Neuronal stem cell (in vitro differentiated cells): ENCODE measurements around the gene PTPRG.

Experiments
- DNase-seq: peaks from one replicate; pipeline ENCODE4 v3.0.0-alpha.2; 2013; ENCODE audit warnings: low spot score
- H2AFZ ChIP-seq: one replicate; pipeline ENCODE4 v1.6.1; 2013; ENCODE audit warnings: mild to moderate bottlenecking, low read length, inconsistent platforms
- H2AK5ac ChIP-seq: 2 replicates; pipeline ENCODE4 v1.6.1; 2013; ENCODE audit warnings: low read depth, mild to moderate bottlenecking, inconsistent platforms, low read length, moderate library complexity, mixed read lengths
- H2BK120ac ChIP-seq: 2 replicates; pipeline ENCODE4 v1.6.1; 2013; ENCODE audit warnings: low read depth, mild to moderate bottlenecking, inconsistent platforms, low read length, moderate library complexity, mixed read lengths
- H2BK12ac ChIP-seq: one replicate; pipeline ENCODE4 v1.6.1; 2013; ENCODE audit warnings: low read length, inconsistent platforms
- H2BK15ac ChIP-seq: 2 replicates; pipeline ENCODE4 v1.6.1; 2013; ENCODE audit warnings: mild to moderate bottlenecking, low read length, inconsistent platforms, mixed read lengths
- H2BK5ac ChIP-seq: one replicate; pipeline ENCODE4 v1.6.1; 2013; ENCODE audit warnings: inconsistent platforms, mild to moderate bottlenecking, low read length, moderate library complexity
- H3K14ac ChIP-seq: one replicate; pipeline ENCODE4 v1.6.1; 2013; ENCODE audit warnings: low read length, inconsistent platforms
- H3K18ac ChIP-seq: 2 replicates; pipeline ENCODE4 v1.6.1; 2013; ENCODE audit warnings: low read length, inconsistent platforms
- H3K23ac ChIP-seq: 2 replicates; pipeline ENCODE4 v1.6.1; 2013; ENCODE audit warnings: low read depth, mild to moderate bottlenecking, mixed read lengths, low read length, inconsistent platforms; ENCODE audit not compliant: poor library complexity
- H3K27ac ChIP-seq: replicated peaks from 3 replicates; pipeline ENCODE4 v1.5.1; 2013; ENCODE audit warnings: low read length, inconsistent platforms
- H3K27me3 ChIP-seq, 3 experiments: 2 replicates each; pipeline ENCODE4 v1.6.1; 2013; ENCODE audit warnings: low read length in 3 of 3, mild to moderate bottlenecking in 2 of 3, inconsistent platforms in 1 of 3, low read depth in 1 of 3, mixed read lengths in 1 of 3, moderate library complexity in 1 of 3; ENCODE audit not compliant: control insufficient read depth in 3 of 3, insufficient read depth in 3 of 3
- H3K36me3 ChIP-seq, 2 donors: replicated peaks in 1 of 2; 2 replicates each; pipeline ENCODE4 v1.6.1; 2013; ENCODE audit warnings: low read length in 2 of 2; ENCODE audit not compliant: control insufficient read depth in 2 of 2, insufficient read depth in 2 of 2
- H3K4ac ChIP-seq: 2 replicates; pipeline ENCODE4 v1.6.1; 2013; ENCODE audit warnings: inconsistent platforms, mild to moderate bottlenecking, low read length, moderate library complexity
- H3K4me1 ChIP-seq, 2 donors: 1 replicate in 1 of 2; 2 replicates in 1 of 2; pipeline ENCODE4 v1.6.1; 2013; ENCODE audit warnings: low read length in 2 of 2, low read depth in 1 of 2; ENCODE audit not compliant: control insufficient read depth in 2 of 2, insufficient read depth in 1 of 2
- H3K4me2 ChIP-seq: one replicate; pipeline ENCODE4 v1.6.1; 2013; ENCODE audit warnings: mild to moderate bottlenecking, low read length, inconsistent platforms; ENCODE audit not compliant: insufficient read depth, poor library complexity, severe bottlenecking
- H3K4me3 ChIP-seq, 2 donors: 2 replicates each; pipeline ENCODE4 v1.5.1; 2013; ENCODE audit warnings: low read length in 2 of 2, mild to moderate bottlenecking in 2 of 2, inconsistent platforms in 1 of 2, moderate library complexity in 1 of 2
- H3K79me1 ChIP-seq: one replicate; pipeline ENCODE4 v1.6.1; 2013; ENCODE audit warnings: low read depth, mild to moderate bottlenecking, inconsistent platforms, low read length, moderate library complexity
- H3K9ac ChIP-seq: one replicate; pipeline ENCODE4 v1.6.1; 2013; ENCODE audit warnings: mild to moderate bottlenecking, low read depth, low read length, inconsistent platforms; ENCODE audit not compliant: poor library complexity
- H3K9me3 ChIP-seq, 2 donors: replicated peaks in 1 of 2; 2 replicates each; pipeline versions ENCODE3 to v1.6.1; 2013; ENCODE audit warnings: low read length in 2 of 2, mild to moderate bottlenecking in 2 of 2, inconsistent platforms in 1 of 2, low read depth in 1 of 2, mixed read lengths in 1 of 2, moderate library complexity in 1 of 2; ENCODE audit not compliant: control insufficient read depth in 2 of 2, insufficient read depth in 1 of 2
- H4K8ac ChIP-seq: one replicate; pipeline ENCODE4 v1.6.1; 2013; ENCODE audit warnings: low read depth, mild to moderate bottlenecking, inconsistent platforms, low read length, moderate library complexity
- H4K91ac ChIP-seq: one replicate; pipeline ENCODE4 v1.6.1; 2013; ENCODE audit warnings: low read length, low read depth, mild to moderate bottlenecking, inconsistent platforms; ENCODE audit not compliant: poor library complexity
- WGBS, 2 donors: extraction: QIAGEN DNeasy Blood & Tissue Kit; methylation state at CpG; one replicate each; pipeline ENCODE4 v1.1.7; 2013; ENCODE audit warnings: missing lambda C conversion rate in 2 of 2, mixed read lengths in 1 of 2; ENCODE audit not compliant: insufficient read length in 2 of 2, insufficient replicate concordance in 1 of 2; ENCODE audit errors: extremely low coverage in 2 of 2; 5-methylcytosine and 5-hydroxymethylcytosine counted together

The PTPRG gene

DNA sequence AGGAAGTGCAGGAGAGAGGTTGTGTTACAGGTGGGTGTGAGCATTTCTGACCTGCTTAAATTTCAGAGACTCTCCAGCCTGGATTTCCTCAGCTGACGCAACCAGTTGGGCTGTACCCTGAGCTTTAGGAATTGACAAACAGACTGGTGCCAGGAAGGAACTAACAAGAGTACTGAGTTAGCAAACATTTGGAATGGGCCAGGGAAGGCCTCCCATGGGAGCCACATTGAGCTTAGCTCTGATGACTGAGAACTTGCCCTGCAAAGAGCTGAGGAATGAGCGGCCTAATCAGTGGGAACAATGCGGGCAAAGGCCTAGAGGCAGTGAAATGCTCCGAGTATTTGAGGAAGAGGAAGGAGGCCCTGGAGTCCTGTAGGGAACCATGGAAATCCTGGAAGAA lies 557.8 kb downstream of the PTPRG start:
- no peak overlapping the region for H2BK5ac ChIP-seq
- no peak for DNase-seq
- H3K4ac ChIP-seq: no peak overlapping the region
- no peak overlapping the region for H3K18ac ChIP-seq
- H3K27me3 ChIP-seq: no peaks in the 10 kb centered on the region
- no peak overlapping the region for H2BK15ac ChIP-seq
- peaks cover 4 to 5% of the 10 kb centered on the region in 2 donors for H3K9me3 ChIP-seq
- H3K4me2 ChIP-seq: no peak overlapping the region
- H3K4me1 ChIP-seq: no peaks in the 10 kb centered on the region
- WGBS, 2 donors: no CpG with 5 or more reads among the region's 4 CpGs
- H2BK12ac ChIP-seq: no peak overlapping the region
- H3K27ac ChIP-seq: no peak overlapping the region
- H3K36me3 ChIP-seq: no peaks in the 10 kb centered on the region
- no peak overlapping the region for H3K4me3 ChIP-seq
- H2AK5ac ChIP-seq: no peak overlapping the region
- peaks cover 2% of the 10 kb centered on the region for H3K79me1 ChIP-seq
- no peak overlapping the region for H3K23ac ChIP-seq
- no peak overlapping the region for H4K91ac ChIP-seq
- H4K8ac ChIP-seq: no peak overlapping the region
- H3K14ac ChIP-seq: no peak overlapping the region
- no peak overlapping the region for H2BK120ac ChIP-seq
- no peak overlapping the region for H3K9ac ChIP-seq
- no peak overlapping the region for H2AFZ ChIP-seq

GRCh38 chr3:62122819-62123218 lies 561.4 kb downstream of the PTPRG start:
- H3K4me2 ChIP-seq: no peak overlapping the region
- no peaks in the 10 kb centered on the region for H3K36me3 ChIP-seq
- no peak overlapping the region for H3K4ac ChIP-seq
- H3K14ac ChIP-seq: no peak overlapping the region
- no peak overlapping the region for H2BK120ac ChIP-seq
- no peaks in the 10 kb centered on the region for H3K27me3 ChIP-seq
- no peak for DNase-seq
- H2AFZ ChIP-seq: no peak overlapping the region
- no peak overlapping the region for H2BK15ac ChIP-seq
- H3K4me3 ChIP-seq: no peak overlapping the region
- H3K4me1 ChIP-seq: no peaks in the 10 kb centered on the region
- no peak overlapping the region for H2BK12ac ChIP-seq
- H3K79me1 ChIP-seq: peaks cover 2% of the 10 kb centered on the region
- no peak overlapping the region for H3K27ac ChIP-seq
- no peak overlapping the region for H3K18ac ChIP-seq
- H3K9ac ChIP-seq: no peak overlapping the region
- peaks cover 4 to 5% of the 10 kb centered on the region in 2 donors for H3K9me3 ChIP-seq
- H3K23ac ChIP-seq: no peak overlapping the region
- no peak overlapping the region for H4K8ac ChIP-seq
- no peak overlapping the region for H2AK5ac ChIP-seq
- no peak overlapping the region for H2BK5ac ChIP-seq
- no peak overlapping the region for H4K91ac ChIP-seq
- WGBS, 2 donors: no CpG with 5 or more reads among the region's 4 CpGs

DNA sequence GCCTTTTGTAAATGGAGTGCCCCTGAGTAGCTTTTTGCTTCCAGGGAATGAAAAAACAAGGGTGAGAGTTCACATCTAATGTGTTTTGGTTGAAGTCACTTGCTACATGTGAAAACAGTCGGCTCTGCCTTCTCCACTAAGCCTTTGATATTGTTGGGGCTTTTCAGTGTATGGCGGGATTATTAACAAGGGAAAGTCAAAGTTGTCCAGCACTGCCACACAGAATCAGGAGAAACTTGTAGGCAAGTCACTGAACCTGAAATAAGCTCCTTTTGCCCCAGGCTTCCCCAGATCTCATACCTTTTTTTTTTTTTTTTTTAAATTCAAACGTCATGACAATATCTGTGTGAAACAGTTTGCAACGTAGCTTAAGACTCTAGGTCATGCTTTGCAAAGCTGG lies 564.0 kb downstream of the PTPRG start:
- Histone ChIP-seq H3K79me1 (peaks cover 2% of the 10 kb centered on the region), H3K4ac (no peak overlapping the region), H3K27me3 (no peaks in the 10 kb centered on the region), H3K9me3 (peaks cover 2 to 18% of the 10 kb centered on the region in 2 donors), H2AFZ (no peak overlapping the region), H3K4me3 (no peak overlapping the region), H3K18ac (no peak overlapping the region), H3K23ac (no peak overlapping the region), H4K8ac (no peak overlapping the region), H2BK15ac (no peak overlapping the region), H3K14ac (no peak overlapping the region), H4K91ac (no peak overlapping the region), H2BK5ac (no peak overlapping the region), H3K4me2 (no peak overlapping the region), H2AK5ac (no peak overlapping the region), H3K36me3 (no peaks in the 10 kb centered on the region), H3K27ac (no peak overlapping the region), H2BK12ac (no peak overlapping the region), H2BK120ac (no peak overlapping the region), H3K4me1 (no peaks in the 10 kb centered on the region), H3K9ac (no peak overlapping the region)
- no peak for DNase-seq
- WGBS, 2 donors: no CpG with 5 or more reads among the region's 4 CpGs

GRCh38 chr3:62127116-62127515 lies 565.7 kb downstream of the PTPRG start:
- no peaks in the 10 kb centered on the region for H3K27me3 ChIP-seq
- no peak for DNase-seq
- H3K4me3 ChIP-seq: no peak overlapping the region
- no peak overlapping the region for H2BK12ac ChIP-seq
- no peak overlapping the region for H3K14ac ChIP-seq
- H3K23ac ChIP-seq: no peak overlapping the region
- H4K91ac ChIP-seq: no peak overlapping the region
- no peak overlapping the region for H3K4ac ChIP-seq
- H3K36me3 ChIP-seq: no peaks in the 10 kb centered on the region
- H2BK15ac ChIP-seq: no peak overlapping the region
- no peak overlapping the region for H3K9ac ChIP-seq
- H3K18ac ChIP-seq: no peak overlapping the region
- no peak overlapping the region for H2BK5ac ChIP-seq
- no peak overlapping the region for H3K27ac ChIP-seq
- H3K4me2 ChIP-seq: no peak overlapping the region
- peaks cover 2 to 18% of the 10 kb centered on the region in 2 donors for H3K9me3 ChIP-seq
- H2BK120ac ChIP-seq: no peak overlapping the region
- H4K8ac ChIP-seq: no peak overlapping the region
- no peak overlapping the region for H2AFZ ChIP-seq
- H3K79me1 ChIP-seq: peaks cover 2% of the 10 kb centered on the region
- no CpG with 5 or more reads among the region's 3 CpGs for WGBS, 2 donors
- H2AK5ac ChIP-seq: no peak overlapping the region
- H3K4me1 ChIP-seq: no peaks in the 10 kb centered on the region
